Body of pancreas (tissue), 4 donors: Measurements from ENCODE around the gene FAM13A.

ENCODE experiments used
- POLR2A ChIP-seq, 3 donors: fragments of 450-650 bp; IDR thresholded peaks; one replicate each; pipeline ENCODE4 v1.6.1; 2016; ENCODE audit warnings: antibody characterized with exemption in 3 of 3, mild to moderate bottlenecking in 2 of 3
- TF ChIP-seq, protein P1 (sequence below), 7 experiments: fragments of 450-650 bp in 4 of 7; fragments of 200-600 bp in 3 of 7; sonication (generic) in 3 of 7; IDR thresholded peaks; one replicate each; pipeline ENCODE4 v1.5.1; 2016 to 2019; ENCODE audit warnings: antibody characterized with exemption in 7 of 7

DNA sequence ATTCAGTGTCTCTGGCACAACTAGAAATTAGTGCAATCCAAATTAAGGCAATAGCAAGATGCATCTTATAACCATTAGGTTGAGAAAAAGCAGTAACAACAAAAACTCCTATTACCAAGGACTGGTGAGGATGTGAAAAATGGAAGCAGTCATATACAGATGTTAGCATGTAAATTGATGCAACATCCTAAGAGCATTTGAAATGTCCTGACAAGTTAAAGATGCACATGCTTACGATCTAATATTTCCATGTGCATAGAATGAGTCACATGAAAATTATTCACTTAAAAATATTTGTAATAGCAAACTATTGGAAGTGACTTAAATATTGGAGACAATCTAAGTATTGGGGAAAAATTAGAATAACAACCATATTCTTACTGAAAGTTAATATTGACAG, 163.0 kb downstream of the FAM13A start:
- TF ChIP-seq, protein P1, sequence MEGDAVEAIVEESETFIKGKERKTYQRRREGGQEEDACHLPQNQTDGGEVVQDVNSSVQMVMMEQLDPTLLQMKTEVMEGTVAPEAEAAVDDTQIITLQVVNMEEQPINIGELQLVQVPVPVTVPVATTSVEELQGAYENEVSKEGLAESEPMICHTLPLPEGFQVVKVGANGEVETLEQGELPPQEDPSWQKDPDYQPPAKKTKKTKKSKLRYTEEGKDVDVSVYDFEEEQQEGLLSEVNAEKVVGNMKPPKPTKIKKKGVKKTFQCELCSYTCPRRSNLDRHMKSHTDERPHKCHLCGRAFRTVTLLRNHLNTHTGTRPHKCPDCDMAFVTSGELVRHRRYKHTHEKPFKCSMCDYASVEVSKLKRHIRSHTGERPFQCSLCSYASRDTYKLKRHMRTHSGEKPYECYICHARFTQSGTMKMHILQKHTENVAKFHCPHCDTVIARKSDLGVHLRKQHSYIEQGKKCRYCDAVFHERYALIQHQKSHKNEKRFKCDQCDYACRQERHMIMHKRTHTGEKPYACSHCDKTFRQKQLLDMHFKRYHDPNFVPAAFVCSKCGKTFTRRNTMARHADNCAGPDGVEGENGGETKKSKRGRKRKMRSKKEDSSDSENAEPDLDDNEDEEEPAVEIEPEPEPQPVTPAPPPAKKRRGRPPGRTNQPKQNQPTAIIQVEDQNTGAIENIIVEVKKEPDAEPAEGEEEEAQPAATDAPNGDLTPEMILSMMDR (IDR thresholded peaks at IDR 0.05), result no peak
- TF ChIP-seq POLR2A (IDR thresholded peaks at IDR 0.05), result no peak
